Measurements from ENCODE around the gene CECR2.
"Not testable (repeated sequence)": the region's sequence is repeated elsewhere in the genome, so short reads cannot be mapped to it uniquely, and the experiment has no call there.

The CECR2 gene

GRCh38 chr22:17514084-17514483 lies 144.8 kb downstream of the CECR2 start:
- no peak for DNase-seq

GRCh38 chr22:17518406-17518805 lies 149.1 kb downstream of the CECR2 start:
- no peak for DNase-seq

GRCh38 chr22:17521971-17522370 lies 152.7 kb downstream of the CECR2 start:
- DNase-seq = not testable (repeated sequence)

- DNase-seq = no peak
These were observed 154.7 kb downstream of the CECR2 start for GRCh38 chr22:17523925-17524324.

- no peak for DNase-seq
These were observed 167.0 kb downstream of the CECR2 start for GRCh38 chr22:17536269-17536668.

- no peak for DNase-seq
These were observed 167.9 kb downstream of the CECR2 start for GRCh38 chr22:17537155-17537554.

GRCh38 chr22:17540481-17540880 lies 171.2 kb downstream of the CECR2 start:
- no peak for DNase-seq

GRCh38 chr22:17541476-17541875 lies 172.2 kb downstream of the CECR2 start:
- DNase-seq = no peak

GRCh38 chr22:17542452-17542851 lies 173.2 kb downstream of the CECR2 start:
- DNase-seq = no peak

- no peak for DNase-seq
These were observed 178.9 kb downstream of the CECR2 start for GRCh38 chr22:17548010-17548755.

GRCh38 chr22:17548756-17549035 lies 179.4 kb downstream of the CECR2 start:
- no peak for DNase-seq

- DNase-seq = no peak
These were observed 179.9 kb downstream of the CECR2 start for GRCh38 chr22:17549183-17549582.

- no peak for DNase-seq
These were observed 180.4 kb downstream of the CECR2 start for GRCh38 chr22:17549655-17550054.

GRCh38 chr22:17552737-17553136 lies 183.5 kb downstream of the CECR2 start:
- no peak for DNase-seq

- DNase-seq = no peak
These were observed 185.6 kb downstream of the CECR2 start for GRCh38 chr22:17554814-17555213.

GRCh38 chr22:17559188-17559587 lies 189.9 kb downstream of the CECR2 start:
- no peak for DNase-seq

GRCh38 chr22:17562906-17563870 lies 193.9 kb downstream of the CECR2 start, which contains the start of gene SLC25A18:
SLC25A18 (plus strand) TSS chr22:17563498; CDS start chr22:17579945, 16,447 bp downstream.
- peak; percentile 31 to 77 (median 60) for DNase-seq

GRCh38 chr22:17563936-17564391 lies 194.7 kb downstream of the CECR2 start:
- peak in 1 of 4 experiments; percentile 8 for DNase-seq

- not testable (repeated sequence) for DNase-seq
These were observed 196.9 kb downstream of the CECR2 start for GRCh38 chr22:17566016-17566687.

GRCh38 chr22:17566776-17567175 lies 197.5 kb downstream of the CECR2 start:
- DNase-seq = no peak

- DNase-seq = peak in 2 of 4 experiments; percentile 25 to 26
These were observed 200.8 kb downstream of the CECR2 start for GRCh38 chr22:17569971-17570511.

GRCh38 chr22:17570851-17571631 lies 201.8 kb downstream of the CECR2 start:
- peak in 3 of 4 experiments; percentile 13 to 28 (median 19) for DNase-seq
